Measurements from ENCODE around the gene H1-8.

Gene H1-8

DNA sequence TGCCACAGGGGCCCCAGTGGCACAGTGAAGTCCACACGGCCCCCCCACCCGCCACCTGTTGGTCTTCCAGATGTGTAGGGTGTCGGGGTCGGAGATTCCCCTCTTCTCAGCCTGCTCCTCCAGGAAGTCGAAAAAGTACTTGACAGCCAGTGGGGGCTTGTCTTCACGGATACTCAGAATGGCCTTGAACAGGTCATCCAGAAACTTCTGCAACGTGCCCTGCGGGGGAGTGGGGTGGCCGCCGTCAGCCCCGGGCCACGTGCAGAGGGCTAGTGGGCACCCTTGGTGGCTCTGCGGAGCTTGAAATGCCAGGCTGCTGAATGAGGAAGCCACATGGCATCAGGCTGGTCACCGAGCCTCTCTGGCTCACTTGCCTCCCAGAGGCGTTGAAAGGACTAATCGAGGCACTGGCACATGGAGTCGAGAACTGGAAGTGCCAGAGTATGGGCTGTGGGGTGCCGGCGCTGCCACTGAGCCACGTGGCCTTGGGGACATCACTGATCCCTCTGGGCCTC lies 16.6 kb downstream of the H1-8 start:
- no peak overlapping the region for H3K23ac ChIP-seq (ENCODE audit: low read length)
- no peak overlapping the region for H4K5ac ChIP-seq (ENCODE audit: low read length)
- H3K79me2 ChIP-seq (ENCODE audit: control insufficient read depth, insufficient read depth, low read length), result no peaks in the 10 kb centered on the region
- H3K79me1 ChIP-seq (ENCODE audit: low read length), result no peaks in the 10 kb centered on the region
- H2AK5ac ChIP-seq (ENCODE audit: low read length), result no peak overlapping the region
- H3K56ac ChIP-seq (ENCODE audit: low read length), result no peak overlapping the region
- H3K4me2 ChIP-seq (ENCODE audit: low read length), result no peak overlapping the region
- no peak overlapping the region for H3K4ac ChIP-seq (ENCODE audit: low read depth, low read length)
- DNase-seq, result no peak
- no peaks in the 10 kb centered on the region for H3K4me1 ChIP-seq (ENCODE audit: control insufficient read depth, low read depth, low read length)
- H2BK120ac ChIP-seq (ENCODE audit: low read depth, low read length), result no peak overlapping the region
- no peak overlapping the region for H3K18ac ChIP-seq (ENCODE audit: low read length)
- no peak overlapping the region for H3K27ac ChIP-seq (ENCODE audit: low read depth, low read length)
- H3K9ac ChIP-seq (ENCODE audit: low read length), result no peak overlapping the region
- no peak overlapping the region for H2BK15ac ChIP-seq (replicated peaks; ENCODE audit: low read depth)
- H2BK5ac ChIP-seq (ENCODE audit: low read length), result no peak overlapping the region
- no peak overlapping the region for H3K4me3 ChIP-seq (ENCODE audit: low read length)
- peaks cover 4% of the 10 kb centered on the region for H3K36me3 ChIP-seq (ENCODE audit: control insufficient read depth, insufficient read depth, low read length)
- WGBS (ENCODE audit: extremely low coverage, insufficient coverage, low lambda C conversion rate), result no CpG with 5 or more reads among the region's 20 CpGs
- H4K8ac ChIP-seq (ENCODE audit: low read depth, low read length), result no peak overlapping the region
- no peaks in the 10 kb centered on the region for H3K27me3 ChIP-seq (ENCODE audit: insufficient read depth, low read length, poor library complexity)

DNA sequence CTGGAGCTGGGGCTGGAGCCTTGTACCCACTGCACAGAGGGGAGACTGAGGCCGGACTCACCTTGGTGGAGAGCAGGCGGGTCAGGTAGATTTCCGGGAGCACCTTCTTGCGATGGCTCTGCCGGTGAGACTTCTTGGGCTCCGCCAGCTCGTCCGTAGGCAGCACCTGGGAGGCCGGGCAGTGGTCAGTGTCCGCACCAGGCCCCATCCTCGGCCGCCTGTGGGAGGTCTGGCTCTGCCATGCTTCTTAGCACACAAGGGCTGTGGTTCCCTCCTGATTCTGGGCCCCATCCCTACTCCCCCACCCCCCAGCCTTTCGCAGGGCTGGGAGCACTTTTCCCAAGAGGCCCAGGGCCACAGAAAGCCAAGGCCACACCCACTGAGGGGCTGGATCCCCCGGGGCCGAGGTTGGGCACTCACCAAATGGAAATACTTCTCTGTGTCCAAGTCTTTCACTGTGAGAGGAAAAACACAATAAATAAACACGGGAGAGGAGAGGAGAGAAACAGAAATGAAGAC lies 17.4 kb downstream of the H1-8 start:
- H3K36me3 ChIP-seq (ENCODE audit: control insufficient read depth, insufficient read depth, low read length), result peaks cover 6% of the 10 kb centered on the region
- H3K4ac ChIP-seq (ENCODE audit: low read depth, low read length), result no peak overlapping the region
- no peak overlapping the region for H3K4me2 ChIP-seq (ENCODE audit: low read length)
- no peak overlapping the region for H3K27ac ChIP-seq (ENCODE audit: low read depth, low read length)
- H2BK5ac ChIP-seq (ENCODE audit: low read length), result no peak overlapping the region
- no peaks in the 10 kb centered on the region for H3K79me1 ChIP-seq (ENCODE audit: low read length)
- no peak overlapping the region for H3K23ac ChIP-seq (ENCODE audit: low read length)
- no peak overlapping the region for H4K8ac ChIP-seq (ENCODE audit: low read depth, low read length)
- H3K9ac ChIP-seq (ENCODE audit: low read length), result no peak overlapping the region
- no peak overlapping the region for H3K18ac ChIP-seq (ENCODE audit: low read length)
- no peak for DNase-seq
- H3K4me1 ChIP-seq (ENCODE audit: control insufficient read depth, low read depth, low read length), result no peaks in the 10 kb centered on the region
- no peak overlapping the region for H4K5ac ChIP-seq (ENCODE audit: low read length)
- no peak overlapping the region for H2BK120ac ChIP-seq (ENCODE audit: low read depth, low read length)
- no peaks in the 10 kb centered on the region for H3K27me3 ChIP-seq (ENCODE audit: insufficient read depth, low read length, poor library complexity)
- no peak overlapping the region for H2AK5ac ChIP-seq (ENCODE audit: low read length)
- WGBS (ENCODE audit: extremely low coverage, insufficient coverage, low lambda C conversion rate), result no CpG with 5 or more reads among the region's 16 CpGs
- H3K56ac ChIP-seq (ENCODE audit: low read length), result no peak overlapping the region
- H3K79me2 ChIP-seq (ENCODE audit: control insufficient read depth, insufficient read depth, low read length), result no peaks in the 10 kb centered on the region
- H2BK15ac ChIP-seq (replicated peaks; ENCODE audit: low read depth), result no peak overlapping the region
- no peak overlapping the region for H3K4me3 ChIP-seq (ENCODE audit: low read length)

DNA sequence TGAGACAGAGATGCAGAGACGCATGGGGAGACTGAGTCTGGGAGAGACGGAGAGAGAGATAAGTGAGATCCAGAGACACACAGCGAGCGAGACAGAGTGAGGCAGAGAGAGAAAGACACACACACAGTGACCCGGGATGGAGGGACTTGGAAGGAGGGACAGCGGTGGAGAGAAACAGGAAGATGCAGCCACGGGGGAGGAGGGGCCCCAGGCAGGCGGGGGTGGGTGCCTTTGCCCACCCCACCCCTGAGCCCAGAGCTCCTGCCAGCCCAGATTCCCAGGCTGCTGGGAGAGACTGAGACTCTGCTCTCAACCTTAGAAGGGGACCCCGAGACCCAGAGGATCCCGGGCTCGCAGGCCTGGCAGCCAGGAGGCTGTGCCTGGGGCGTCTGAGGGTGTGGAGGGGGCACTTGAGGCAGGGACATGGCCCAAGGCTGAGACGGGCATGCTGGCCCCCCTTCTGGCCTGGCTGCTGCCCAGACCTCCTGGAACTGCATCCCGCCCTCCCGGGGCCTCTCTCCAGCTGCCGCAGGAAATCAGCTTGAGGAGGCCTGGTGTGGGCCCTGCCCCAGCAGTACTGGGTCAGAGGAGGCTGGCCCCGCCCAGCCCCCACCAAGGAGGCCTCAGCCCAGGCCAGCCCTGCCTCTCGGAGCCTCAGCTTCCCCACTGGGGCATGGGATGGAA lies 18.1 kb downstream of the H1-8 start:
- Histone ChIP-seq H4K5ac (ENCODE audit: low read length) (no peak overlapping the region), H3K4me1 (ENCODE audit: control insufficient read depth, low read depth, low read length) (no peaks in the 10 kb centered on the region), H2AK5ac (ENCODE audit: low read length) (no peak overlapping the region), H3K79me1 (ENCODE audit: low read length) (no peaks in the 10 kb centered on the region), H3K4me2 (ENCODE audit: low read length) (no peak overlapping the region), H2BK5ac (ENCODE audit: low read length) (no peak overlapping the region), H3K4me3 (ENCODE audit: low read length) (no peak overlapping the region), H3K56ac (ENCODE audit: low read length) (no peak overlapping the region), H3K36me3 (ENCODE audit: control insufficient read depth, insufficient read depth, low read length) (peaks cover 10% of the 10 kb centered on the region), H2BK120ac (ENCODE audit: low read depth, low read length) (no peak overlapping the region), H3K18ac (ENCODE audit: low read length) (no peak overlapping the region), H3K4ac (ENCODE audit: low read depth, low read length) (no peak overlapping the region), H3K27ac (ENCODE audit: low read depth, low read length) (no peak overlapping the region), H3K23ac (ENCODE audit: low read length) (no peak overlapping the region), H2BK15ac (replicated peaks; ENCODE audit: low read depth) (no peak overlapping the region), H4K8ac (ENCODE audit: low read depth, low read length) (no peak overlapping the region), H3K79me2 (ENCODE audit: control insufficient read depth, insufficient read depth, low read length) (no peaks in the 10 kb centered on the region), H3K27me3 (ENCODE audit: insufficient read depth, low read length, poor library complexity) (no peaks in the 10 kb centered on the region), H3K9ac (ENCODE audit: low read length) (no peak overlapping the region)
- WGBS (ENCODE audit: extremely low coverage, insufficient coverage, low lambda C conversion rate), result no CpG with 5 or more reads among the region's 18 CpGs
- DNase-seq, result no peak

DNA sequence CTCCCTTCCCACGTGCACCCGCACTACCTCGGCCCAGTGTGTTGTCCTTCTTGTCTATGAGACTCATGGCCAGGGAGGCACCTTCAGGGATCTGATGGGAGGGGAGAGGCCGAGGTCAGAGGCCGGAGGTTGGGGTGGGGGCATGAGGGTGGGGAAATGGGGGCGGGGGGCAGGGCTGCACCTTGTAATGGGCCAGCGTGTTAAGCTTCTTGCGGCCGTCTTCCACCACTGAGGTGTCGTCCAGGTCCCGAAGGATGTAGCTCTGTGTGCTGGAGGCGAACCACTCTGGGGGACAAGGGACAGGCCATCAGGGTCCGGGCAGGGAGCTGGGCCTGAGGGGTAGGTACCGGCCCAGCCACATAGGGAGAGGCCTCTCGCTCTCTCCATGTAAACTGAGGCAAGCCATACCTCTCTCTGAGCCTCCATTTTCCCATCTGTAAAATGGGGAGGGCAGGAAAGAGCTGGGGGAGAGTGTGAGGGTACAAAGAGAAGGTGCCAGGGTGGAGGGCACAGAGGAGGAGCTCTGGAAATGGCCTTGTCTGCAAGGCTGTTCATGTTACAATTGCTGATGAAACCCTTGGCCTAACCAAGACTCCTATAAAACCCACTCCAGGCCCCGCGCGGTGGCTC lies 18.8 kb downstream of the H1-8 start:
- no peak overlapping the region for H4K5ac ChIP-seq (ENCODE audit: low read length)
- H3K18ac ChIP-seq (ENCODE audit: low read length), result no peak overlapping the region
- H3K4me2 ChIP-seq (ENCODE audit: low read length), result no peak overlapping the region
- no peak overlapping the region for H2BK5ac ChIP-seq (ENCODE audit: low read length)
- H3K4ac ChIP-seq (ENCODE audit: low read depth, low read length), result no peak overlapping the region
- no peak overlapping the region for H3K9ac ChIP-seq (ENCODE audit: low read length)
- no peaks in the 10 kb centered on the region for H3K4me1 ChIP-seq (ENCODE audit: control insufficient read depth, low read depth, low read length)
- H3K23ac ChIP-seq (ENCODE audit: low read length), result no peak overlapping the region
- no peak for DNase-seq
- H4K8ac ChIP-seq (ENCODE audit: low read depth, low read length), result no peak overlapping the region
- no peak overlapping the region for H3K4me3 ChIP-seq (ENCODE audit: low read length)
- H3K56ac ChIP-seq (ENCODE audit: low read length), result no peak overlapping the region
- H2BK120ac ChIP-seq (ENCODE audit: low read depth, low read length), result no peak overlapping the region
- WGBS (ENCODE audit: extremely low coverage, insufficient coverage, low lambda C conversion rate), result no CpG with 5 or more reads among the region's 18 CpGs
- H2BK15ac ChIP-seq (replicated peaks; ENCODE audit: low read depth), result no peak overlapping the region
- H3K79me1 ChIP-seq (ENCODE audit: low read length), result no peaks in the 10 kb centered on the region
- H3K36me3 ChIP-seq (ENCODE audit: control insufficient read depth, insufficient read depth, low read length), result peaks cover 11% of the 10 kb centered on the region
- no peaks in the 10 kb centered on the region for H3K79me2 ChIP-seq (ENCODE audit: control insufficient read depth, insufficient read depth, low read length)
- no peak overlapping the region for H3K27ac ChIP-seq (ENCODE audit: low read depth, low read length)
- H3K27me3 ChIP-seq (ENCODE audit: insufficient read depth, low read length, poor library complexity), result no peaks in the 10 kb centered on the region
- H2AK5ac ChIP-seq (ENCODE audit: low read length), result no peak overlapping the region

DNA sequence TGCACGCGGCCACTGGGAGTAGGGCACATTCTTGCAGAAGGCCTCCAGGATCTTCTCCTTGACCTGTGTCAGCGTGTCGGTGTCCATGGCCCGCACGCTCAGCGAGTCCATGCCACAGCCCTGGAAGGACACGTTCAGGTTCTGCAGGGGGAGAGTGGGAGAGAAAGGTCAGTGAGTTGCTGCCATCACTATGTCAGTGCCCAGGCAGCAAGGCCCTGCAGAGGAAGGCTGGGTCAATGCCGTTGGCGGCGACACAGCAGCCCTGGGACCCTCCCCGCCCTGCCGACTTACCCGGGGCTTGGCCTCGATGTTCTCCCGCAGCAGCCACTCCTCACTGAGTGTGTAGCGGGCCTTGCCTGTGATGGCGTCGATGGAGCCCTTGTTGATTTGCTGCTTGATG lies 19.8 kb downstream of the H1-8 start:
- Histone ChIP-seq H2AK5ac (ENCODE audit: low read length) (no peak overlapping the region), H2BK120ac (ENCODE audit: low read depth, low read length) (no peak overlapping the region), H3K79me1 (ENCODE audit: low read length) (no peaks in the 10 kb centered on the region), H4K8ac (ENCODE audit: low read depth, low read length) (no peak overlapping the region), H3K4me2 (ENCODE audit: low read length) (no peak overlapping the region), H3K56ac (ENCODE audit: low read length) (no peak overlapping the region), H3K36me3 (ENCODE audit: control insufficient read depth, insufficient read depth, low read length) (peaks cover 15% of the 10 kb centered on the region), H3K18ac (ENCODE audit: low read length) (no peak overlapping the region), H4K5ac (ENCODE audit: low read length) (no peak overlapping the region), H3K27me3 (ENCODE audit: insufficient read depth, low read length, poor library complexity) (no peaks in the 10 kb centered on the region), H2BK15ac (replicated peaks; ENCODE audit: low read depth) (no peak overlapping the region), H3K4me3 (ENCODE audit: low read length) (no peak overlapping the region), H3K4me1 (ENCODE audit: control insufficient read depth, low read depth, low read length) (no peaks in the 10 kb centered on the region), H3K4ac (ENCODE audit: low read depth, low read length) (no peak overlapping the region), H3K27ac (ENCODE audit: low read depth, low read length) (no peak overlapping the region), H3K23ac (ENCODE audit: low read length) (no peak overlapping the region), H2BK5ac (ENCODE audit: low read length) (no peak overlapping the region), H3K79me2 (ENCODE audit: control insufficient read depth, insufficient read depth, low read length) (no peaks in the 10 kb centered on the region), H3K9ac (ENCODE audit: low read length) (no peak overlapping the region)
- DNase-seq, result no peak
- WGBS (ENCODE audit: extremely low coverage, insufficient coverage, low lambda C conversion rate), result no CpG with 5 or more reads among the region's 19 CpGs
